PC-9 (cell line): ENCODE data around the gene TOX2.

Experiments
- EZH2 ChIP-seq: fragments of 200-600 bp; sonication (generic); IDR thresholded peaks from 2 replicates; pipeline ENCODE4 v1.8.0; 2017; ENCODE audit warnings: antibody characterized with exemption, low read depth
- TF ChIP-seq, protein P1 (sequence below): fragments of 200-600 bp; sonication (generic); conservative IDR thresholded peaks from 2 replicates; pipeline ENCODE4 v1.6.1; 2017; ENCODE audit warnings: mixed run types, antibody characterized with exemption, mild to moderate bottlenecking, moderate library complexity

- TF ChIP-seq, protein P1, sequence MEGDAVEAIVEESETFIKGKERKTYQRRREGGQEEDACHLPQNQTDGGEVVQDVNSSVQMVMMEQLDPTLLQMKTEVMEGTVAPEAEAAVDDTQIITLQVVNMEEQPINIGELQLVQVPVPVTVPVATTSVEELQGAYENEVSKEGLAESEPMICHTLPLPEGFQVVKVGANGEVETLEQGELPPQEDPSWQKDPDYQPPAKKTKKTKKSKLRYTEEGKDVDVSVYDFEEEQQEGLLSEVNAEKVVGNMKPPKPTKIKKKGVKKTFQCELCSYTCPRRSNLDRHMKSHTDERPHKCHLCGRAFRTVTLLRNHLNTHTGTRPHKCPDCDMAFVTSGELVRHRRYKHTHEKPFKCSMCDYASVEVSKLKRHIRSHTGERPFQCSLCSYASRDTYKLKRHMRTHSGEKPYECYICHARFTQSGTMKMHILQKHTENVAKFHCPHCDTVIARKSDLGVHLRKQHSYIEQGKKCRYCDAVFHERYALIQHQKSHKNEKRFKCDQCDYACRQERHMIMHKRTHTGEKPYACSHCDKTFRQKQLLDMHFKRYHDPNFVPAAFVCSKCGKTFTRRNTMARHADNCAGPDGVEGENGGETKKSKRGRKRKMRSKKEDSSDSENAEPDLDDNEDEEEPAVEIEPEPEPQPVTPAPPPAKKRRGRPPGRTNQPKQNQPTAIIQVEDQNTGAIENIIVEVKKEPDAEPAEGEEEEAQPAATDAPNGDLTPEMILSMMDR, result no peak
- TF ChIP-seq EZH2, result no peak
Observed at GRCh38 chr20:44050327-44050726, 135.7 kb downstream of the TOX2 start.
